Measurements from ENCODE around the gene SLX4. TPM values are rescaled to one million over a fixed set of nuclear protein-coding genes. Genes with fewer than 3 reads are reported as not detected.

Gene SLX4
- polyA plus RNA-seq, 2 of the 4 experiments (the other 2 are of a cell fraction): 3.0 to 5.0 TPM

DNA sequence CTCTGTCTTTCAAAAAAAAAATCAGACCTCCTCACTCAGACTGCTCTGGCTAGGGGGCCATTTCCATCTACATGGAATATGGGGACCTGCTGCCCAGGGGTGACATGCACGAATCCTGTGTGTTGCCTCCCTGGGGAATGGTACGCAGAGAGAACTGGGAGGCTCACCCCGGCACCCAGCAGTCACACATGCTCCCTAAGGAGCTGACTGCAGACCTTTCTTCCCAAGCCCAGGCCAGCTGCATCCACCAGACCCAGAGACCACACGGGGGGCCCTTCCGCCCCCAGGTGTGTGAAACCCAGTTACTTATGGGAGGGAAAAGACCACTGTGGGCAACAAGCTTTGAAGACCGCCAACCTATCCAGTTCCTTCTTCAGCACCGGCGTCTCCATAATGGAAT, 27.0 kb downstream of the SLX4 start:
- no peak overlapping the region for H3K4me2 ChIP-seq
- POLR2A ChIA-PET: no interaction called here
- WGBS (ENCODE audit: missing lambda C conversion rate): 95% methylated on average over 8 of the region's 8 CpGs
- TF ChIP-seq CHD4 (IDR thresholded peaks at IDR 0.05; ENCODE audit: borderline replicate concordance) (no peak), MAZ (IDR thresholded peaks at IDR 0.05; ENCODE audit: borderline replicate concordance, low read depth, low read length) (no peak), ZSCAN20 (CRISPR knock-in tag; IDR thresholded peaks at IDR 0.05) (no peak), HDAC2 (IDR thresholded peaks at IDR 0.05) (no peak), FOSL2 (IDR thresholded peaks at IDR 0.05) (no peak), FOSL2 (CRISPR knock-in tag; IDR thresholded peaks at IDR 0.05) (no peak), HOXB5 (CRISPR knock-in tag; IDR thresholded peaks at IDR 0.05) (no peak), CBX8 (IDR thresholded peaks at IDR 0.05) (no peak), KDM1A (IDR thresholded peaks at IDR 0.05; ENCODE audit: low read depth) (no peak), RFX5 (IDR thresholded peaks at IDR 0.05) (no peak), SMC3 (IDR thresholded peaks at IDR 0.05) (no peak)
- TF ChIP-seq, protein P1, sequence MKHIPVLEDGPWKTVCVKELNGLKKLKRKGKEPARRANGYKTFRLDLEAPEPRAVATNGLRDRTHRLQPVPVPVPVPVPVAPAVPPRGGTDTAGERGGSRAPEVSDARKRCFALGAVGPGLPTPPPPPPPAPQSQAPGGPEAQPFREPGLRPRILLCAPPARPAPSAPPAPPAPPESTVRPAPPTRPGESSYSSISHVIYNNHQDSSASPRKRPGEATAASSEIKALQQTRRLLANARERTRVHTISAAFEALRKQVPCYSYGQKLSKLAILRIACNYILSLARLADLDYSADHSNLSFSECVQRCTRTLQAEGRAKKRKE (CRISPR knock-in tag; IDR thresholded peaks at IDR 0.05; ENCODE audit: low read depth): no peak
- FAIRE-seq (no peak), ATAC-seq (no peak), DNase-seq (ENCODE audit: low read depth in 1 of 2, low spot score in 1 of 2) (no peak)
- CTCF ChIA-PET: interaction anchor here (0.7 to 1.2 kb wide), 3 partner anchors 10 to 45 kb away, joined by 3 read pairs; no protein-coding TSS in a partner anchor
- no peak overlapping the region for H3K27ac ChIP-seq
- no peaks in the 10 kb centered on the region; the same call in 2 of the 3 replicates for H3K4me1 ChIP-seq
- H3K4me3 ChIP-seq: no peak overlapping the region
- H3K9me3 ChIP-seq: no peaks in the 10 kb centered on the region

DNA sequence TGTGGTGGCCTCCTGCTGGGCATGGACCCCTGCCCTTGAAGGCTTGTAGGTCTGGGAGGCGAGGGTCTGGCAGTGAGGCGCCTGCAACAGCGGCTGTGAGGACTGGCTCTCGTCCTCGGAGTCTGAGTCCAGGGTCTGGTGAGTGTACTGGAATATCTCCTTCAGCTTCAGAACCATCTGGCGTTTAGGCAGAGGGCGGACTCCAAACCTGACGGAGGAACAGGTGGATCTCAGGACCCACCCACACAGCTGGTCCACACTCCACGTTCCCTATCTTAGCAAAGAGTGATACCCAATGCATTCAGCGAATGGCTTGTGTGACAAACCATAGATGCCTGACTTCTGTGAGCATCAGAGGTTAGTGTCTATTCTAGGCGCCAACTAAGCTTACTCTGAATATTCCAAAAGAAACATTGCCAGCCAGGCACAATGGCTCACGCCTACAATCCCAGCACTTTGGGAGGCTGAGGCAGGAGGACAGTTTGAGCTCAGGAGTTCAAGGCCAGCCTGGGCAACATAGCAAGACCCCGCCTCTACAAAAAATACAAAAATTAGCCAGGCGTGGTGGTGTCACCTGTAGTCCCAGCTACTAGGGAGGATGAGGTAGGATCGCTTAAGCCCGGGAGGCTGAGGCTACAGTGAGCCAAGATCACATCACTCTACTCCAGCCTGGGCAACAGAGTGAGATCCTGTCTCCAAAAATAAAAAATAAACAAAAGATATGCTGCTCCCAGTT, 27.9 kb downstream of the SLX4 start:
- no peak overlapping the region for H3K4me3 ChIP-seq
- 96% methylated on average over 16 of the region's 16 CpGs for WGBS (ENCODE audit: missing lambda C conversion rate)
- H3K27ac ChIP-seq: no peak overlapping the region
- ATAC-seq (no peak), DNase-seq (ENCODE audit: low read depth in 1 of 2, low spot score in 1 of 2) (no peak), FAIRE-seq (no peak)
- CTCF ChIA-PET: interaction anchor here (0.9 to 1.2 kb wide), 2 partner anchors 12 to 44 kb away, joined by 3 read pairs; no protein-coding TSS in a partner anchor
- H3K4me2 ChIP-seq: no peak overlapping the region
- H3K4me1 ChIP-seq: peaks cover 8% of the 10 kb centered on the region
- POLR2A ChIA-PET: no interaction called here
- no peaks in the 10 kb centered on the region for H3K9me3 ChIP-seq
- TF ChIP-seq NFE2L2 (conservative IDR thresholded peaks at IDR 0.05; ENCODE audit: low read length) (no peak), FOSL2 (IDR thresholded peaks at IDR 0.05) (no peak), FOSL2 (CRISPR knock-in tag; IDR thresholded peaks at IDR 0.05) (no peak), TP53 (CRISPR knock-in tag; IDR thresholded peaks at IDR 0.05) (no peak), HOXB13 (CRISPR knock-in tag; IDR thresholded peaks at IDR 0.05; ENCODE audit: low read depth) (no peak), HDAC2 (IDR thresholded peaks at IDR 0.05) (no peak), CHD4 (IDR thresholded peaks at IDR 0.05; ENCODE audit: borderline replicate concordance) (no peak)
- TF ChIP-seq, protein P2, sequence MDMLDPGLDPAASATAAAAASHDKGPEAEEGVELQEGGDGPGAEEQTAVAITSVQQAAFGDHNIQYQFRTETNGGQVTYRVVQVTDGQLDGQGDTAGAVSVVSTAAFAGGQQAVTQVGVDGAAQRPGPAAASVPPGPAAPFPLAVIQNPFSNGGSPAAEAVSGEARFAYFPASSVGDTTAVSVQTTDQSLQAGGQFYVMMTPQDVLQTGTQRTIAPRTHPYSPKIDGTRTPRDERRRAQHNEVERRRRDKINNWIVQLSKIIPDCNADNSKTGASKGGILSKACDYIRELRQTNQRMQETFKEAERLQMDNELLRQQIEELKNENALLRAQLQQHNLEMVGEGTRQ (IDR thresholded peaks at IDR 0.05): no peak
- TF ChIP-seq, protein P3, sequence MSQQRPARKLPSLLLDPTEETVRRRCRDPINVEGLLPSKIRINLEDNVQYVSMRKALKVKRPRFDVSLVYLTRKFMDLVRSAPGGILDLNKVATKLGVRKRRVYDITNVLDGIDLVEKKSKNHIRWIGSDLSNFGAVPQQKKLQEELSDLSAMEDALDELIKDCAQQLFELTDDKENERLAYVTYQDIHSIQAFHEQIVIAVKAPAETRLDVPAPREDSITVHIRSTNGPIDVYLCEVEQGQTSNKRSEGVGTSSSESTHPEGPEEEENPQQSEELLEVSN (IDR thresholded peaks at IDR 0.05; ENCODE audit: borderline replicate concordance, low read depth): no peak
- TF ChIP-seq, protein P4, sequence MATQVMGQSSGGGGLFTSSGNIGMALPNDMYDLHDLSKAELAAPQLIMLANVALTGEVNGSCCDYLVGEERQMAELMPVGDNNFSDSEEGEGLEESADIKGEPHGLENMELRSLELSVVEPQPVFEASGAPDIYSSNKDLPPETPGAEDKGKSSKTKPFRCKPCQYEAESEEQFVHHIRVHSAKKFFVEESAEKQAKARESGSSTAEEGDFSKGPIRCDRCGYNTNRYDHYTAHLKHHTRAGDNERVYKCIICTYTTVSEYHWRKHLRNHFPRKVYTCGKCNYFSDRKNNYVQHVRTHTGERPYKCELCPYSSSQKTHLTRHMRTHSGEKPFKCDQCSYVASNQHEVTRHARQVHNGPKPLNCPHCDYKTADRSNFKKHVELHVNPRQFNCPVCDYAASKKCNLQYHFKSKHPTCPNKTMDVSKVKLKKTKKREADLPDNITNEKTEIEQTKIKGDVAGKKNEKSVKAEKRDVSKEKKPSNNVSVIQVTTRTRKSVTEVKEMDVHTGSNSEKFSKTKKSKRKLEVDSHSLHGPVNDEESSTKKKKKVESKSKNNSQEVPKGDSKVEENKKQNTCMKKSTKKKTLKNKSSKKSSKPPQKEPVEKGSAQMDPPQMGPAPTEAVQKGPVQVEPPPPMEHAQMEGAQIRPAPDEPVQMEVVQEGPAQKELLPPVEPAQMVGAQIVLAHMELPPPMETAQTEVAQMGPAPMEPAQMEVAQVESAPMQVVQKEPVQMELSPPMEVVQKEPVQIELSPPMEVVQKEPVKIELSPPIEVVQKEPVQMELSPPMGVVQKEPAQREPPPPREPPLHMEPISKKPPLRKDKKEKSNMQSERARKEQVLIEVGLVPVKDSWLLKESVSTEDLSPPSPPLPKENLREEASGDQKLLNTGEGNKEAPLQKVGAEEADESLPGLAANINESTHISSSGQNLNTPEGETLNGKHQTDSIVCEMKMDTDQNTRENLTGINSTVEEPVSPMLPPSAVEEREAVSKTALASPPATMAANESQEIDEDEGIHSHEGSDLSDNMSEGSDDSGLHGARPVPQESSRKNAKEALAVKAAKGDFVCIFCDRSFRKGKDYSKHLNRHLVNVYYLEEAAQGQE (IDR thresholded peaks at IDR 0.05): no peak
- TF ChIP-seq, protein P5, sequence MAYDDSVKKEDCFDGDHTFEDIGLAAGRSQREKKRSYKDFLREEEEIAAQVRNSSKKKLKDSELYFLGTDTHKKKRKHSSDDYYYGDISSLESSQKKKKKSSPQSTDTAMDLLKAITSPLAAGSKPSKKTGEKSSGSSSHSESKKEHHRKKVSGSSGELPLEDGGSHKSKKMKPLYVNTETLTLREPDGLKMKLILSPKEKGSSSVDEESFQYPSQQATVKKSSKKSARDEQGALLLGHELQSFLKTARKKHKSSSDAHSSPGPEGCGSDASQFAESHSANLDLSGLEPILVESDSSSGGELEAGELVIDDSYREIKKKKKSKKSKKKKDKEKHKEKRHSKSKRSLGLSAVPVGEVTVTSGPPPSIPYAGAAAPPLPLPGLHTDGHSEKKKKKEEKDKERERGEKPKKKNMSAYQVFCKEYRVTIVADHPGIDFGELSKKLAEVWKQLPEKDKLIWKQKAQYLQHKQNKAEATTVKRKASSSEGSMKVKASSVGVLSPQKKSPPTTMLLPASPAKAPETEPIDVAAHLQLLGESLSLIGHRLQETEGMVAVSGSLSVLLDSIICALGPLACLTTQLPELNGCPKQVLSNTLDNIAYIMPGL (CRISPR knock-in tag; IDR thresholded peaks at IDR 0.05; ENCODE audit: borderline replicate concordance): no peak
